PC-9 (cell line): ENCODE results near the gene GARNL3.

Source experiments
- CTCF ChIP-seq: fragments of 200-600 bp; sonication (generic); conservative IDR thresholded peaks from 2 replicates; pipeline ENCODE4 v1.6.1; 2017; ENCODE audit warnings: mixed run types, antibody characterized with exemption, mild to moderate bottlenecking, moderate library complexity
- EZH2 ChIP-seq: fragments of 200-600 bp; sonication (generic); IDR thresholded peaks from 2 replicates; pipeline ENCODE4 v1.8.0; 2017; ENCODE audit warnings: antibody characterized with exemption, low read depth

DNA sequence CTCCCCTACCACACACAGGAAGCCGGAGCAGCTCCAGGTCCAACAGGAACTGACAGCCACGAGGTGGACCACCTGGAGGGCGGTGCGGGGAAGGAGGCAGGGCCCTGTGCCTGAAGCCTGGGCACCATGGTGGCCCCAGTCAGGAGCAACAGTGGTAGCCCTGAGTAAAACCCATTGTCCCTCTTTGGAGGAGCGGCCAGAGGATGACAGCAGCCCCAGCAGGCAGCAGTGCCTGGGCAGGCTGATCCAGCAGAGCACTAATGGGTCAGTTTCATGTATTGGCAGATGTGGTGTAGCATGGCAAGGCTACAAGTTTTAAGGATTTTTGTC is 47.7 kb upstream of the GARNL3 start:
- no peak for TF ChIP-seq CTCF
- TF ChIP-seq EZH2 = no peak
